Tibial nerve (tissue), 4 donors: ENCODE data around the gene HOXA5. TPM values are rescaled to one million over a fixed set of nuclear protein-coding genes. Genes with fewer than 3 reads are reported as not detected.

Experiments used
- DNase-seq, 2 donors: peaks; one replicate each; pipeline ENCODE4 v3.0.0-alpha.2; 2019; ENCODE audit warnings: low spot score in 2 of 2
- H3K27ac ChIP-seq, 4 donors: fragments of 200-600 bp; sonication (generic) in 3 of 4; one replicate each; pipeline ENCODE4 v1.5.1; 2017 to 2019; ENCODE audit warnings: mild to moderate bottlenecking in 1 of 4
- H3K27me3 ChIP-seq, 2 donors: fragments of 200-600 bp; sonication (generic) in 1 of 2; one replicate each; pipeline versions ENCODE4 v1.5.1 to v1.6.0; 2017 to 2019
- H3K36me3 ChIP-seq, 3 donors: fragments of 200-600 bp; sonication (generic); one replicate each; pipeline ENCODE4 v1.5.1; 2018 to 2019
- H3K4me1 ChIP-seq, 4 donors: fragments of 200-600 bp; sonication (generic) in 3 of 4; one replicate each; pipeline ENCODE4 v1.5.1; 2017 to 2019
- H3K4me3 ChIP-seq, 4 donors: fragments of 200-600 bp; sonication (generic) in 3 of 4; one replicate each; pipeline ENCODE4 v1.5.1; 2017 to 2019; ENCODE audit warnings: mild to moderate bottlenecking in 1 of 4, moderate library complexity in 1 of 4
- H3K9me3 ChIP-seq, 4 donors: fragments of 200-600 bp; sonication (generic) in 3 of 4; one replicate each; pipeline ENCODE4 v1.5.1; 2017 to 2019
- CTCF ChIP-seq, 5 experiments: fragments of 200-600 bp in 3 of 5; fragments of 450-650 bp in 2 of 5; sonication (generic) in 3 of 5; IDR thresholded peaks; one replicate each; pipeline ENCODE4 v1.5.1; 2016 to 2019; ENCODE audit warnings: antibody characterized with exemption in 5 of 5, mild to moderate bottlenecking in 3 of 5, moderate library complexity in 2 of 5
- EP300 ChIP-seq, 2 donors: sonication (generic); formaldehyde crosslinking; IDR thresholded peaks; one replicate each; pipeline ENCODE4 v1.6.1; 2017; ENCODE audit warnings: antibody characterized with exemption in 2 of 2, mild to moderate bottlenecking in 1 of 2
- POLR2A ChIP-seq, 2 donors: fragments of 450-650 bp; IDR thresholded peaks; one replicate each; pipeline ENCODE4 v1.6.1; 2017; ENCODE audit warnings: antibody characterized with exemption in 2 of 2, mild to moderate bottlenecking in 2 of 2, moderate library complexity in 2 of 2
- WGBS, 2 donors: methylation state at CpG; one replicate each; pipeline ENCODE4 v1.1.5; 2018; 5-methylcytosine and 5-hydroxymethylcytosine counted together
- total RNA-seq, 4 donors: library from RNA; depleted of rRNA; stranded (reverse); fragments of >200 nt; gene quantifications; one replicate each; pipeline ENCODE4 v1.1.0, GENCODE V29; 2016

Gene HOXA5
- total RNA-seq, 4 donors from 2014 or later = 12.0 to 25.9 (median 16.6) TPM

GRCh38 chr7:27165089-27165995 is 21.9 kb upstream of the HOXA5 start, which contains the start of gene HOXA9:
Gene HOXA9, minus strand, starts transcription at chr7:27165537. Its CDS starts 80 bp downstream, at chr7:27165457.
- H3K27ac ChIP-seq = peak within 1 kb of the TSS; percentile 77 to 94 (median 88)
- H3K27me3 ChIP-seq = peaks cover 0 to 91% of the 10 kb centered on the region in 2 donors
- TF ChIP-seq POLR2A (IDR thresholded peaks at IDR 0.05) (peak; percentile 33 to 56), EP300 (IDR thresholded peaks at IDR 0.05) (peak in 1 of 2 donors; percentile 73), CTCF (IDR thresholded peaks at IDR 0.05) (peak in 2 of 5 experiments; percentile 29 to 47)
- peak within 1 kb of the TSS; percentile 47 to 74 (median 53) for H3K4me3 ChIP-seq
- H3K9me3 ChIP-seq = no peaks in the 10 kb centered on the region
- no peaks in the 10 kb centered on the region for H3K36me3 ChIP-seq
- H3K4me1 ChIP-seq = peaks cover 0 to 82% (median 16%) of the 10 kb centered on the region in 4 donors
- 2% methylated on average over 46 to 82 of the region's 82 CpGs for WGBS, 2 donors
- peak; percentile 91 to 92 for DNase-seq

- WGBS, 2 donors = 1 to 5% methylated on average over 26 to 33 of the region's 47 CpGs
- Histone ChIP-seq H3K4me3 (peak overlapping the region; percentile 47 to 74 (median 53)), H3K27me3 (peaks cover 0 to 91% of the 10 kb centered on the region in 2 donors), H3K9me3 (no peaks in the 10 kb centered on the region), H3K4me1 (peaks cover 0 to 78% (median 16%) of the 10 kb centered on the region in 4 donors), H3K27ac (peak overlapping the region; percentile 71 to 88 (median 82)), H3K36me3 (no peaks in the 10 kb centered on the region)
- DNase-seq = no peak
- TF ChIP-seq EP300 (IDR thresholded peaks at IDR 0.05) (no peak), CTCF (IDR thresholded peaks at IDR 0.05) (peak in 2 of 5 experiments; percentile 13 to 19)
These were observed 21.0 kb upstream of the HOXA5 start for GRCh38 chr7:27164367-27165088.

- Histone ChIP-seq H3K36me3 (no peaks in the 10 kb centered on the region), H3K27ac (peak overlapping the region in 3 of 4 donors; percentile 71 to 88 (median 87)), H3K4me1 (peaks cover 0 to 72% (median 16%) of the 10 kb centered on the region in 4 donors), H3K9me3 (no peaks in the 10 kb centered on the region), H3K27me3 (peaks cover 0 to 91% of the 10 kb centered on the region in 2 donors), H3K4me3 (peak overlapping the region; percentile 47 to 74 (median 53))
- WGBS, 2 donors = 22 to 28% methylated on average over 12 of the region's 12 CpGs
- DNase-seq = no peak
- TF ChIP-seq POLR2A (IDR thresholded peaks at IDR 0.05) (no peak), CTCF (IDR thresholded peaks at IDR 0.05) (no peak), EP300 (IDR thresholded peaks at IDR 0.05) (no peak)
These were observed 20.5 kb upstream of the HOXA5 start for GRCh38 chr7:27164045-27164366.

GRCh38 chr7:27163288-27164044 is 20.0 kb upstream of the HOXA5 start:
- H3K4me3 ChIP-seq = peak overlapping the region; percentile 47 to 74 (median 53)
- H3K27me3 ChIP-seq = peaks cover 0 to 91% of the 10 kb centered on the region in 2 donors
- no peaks in the 10 kb centered on the region for H3K36me3 ChIP-seq
- 51 to 56% methylated on average over 24 of the region's 24 CpGs for WGBS, 2 donors
- H3K27ac ChIP-seq = peak overlapping the region in 3 of 4 donors; percentile 71 to 88 (median 87)
- peaks cover 0 to 72% (median 16%) of the 10 kb centered on the region in 4 donors for H3K4me1 ChIP-seq
- H3K9me3 ChIP-seq = no peaks in the 10 kb centered on the region
- no peak for TF ChIP-seq EP300 (IDR thresholded peaks at IDR 0.05)
- TF ChIP-seq CTCF (IDR thresholded peaks at IDR 0.05) = no peak
- no peak for TF ChIP-seq POLR2A (IDR thresholded peaks at IDR 0.05)
- peak in 1 of 2 donors; percentile 10 for DNase-seq
